Measurements from ENCODE around the gene ACER3. TPM values are rescaled to one million over a fixed set of nuclear protein-coding genes. Genes with fewer than 3 reads are reported as not detected.

Gene ACER3
- total and polyA plus RNA-seq, 2 experiments from 2014 or later, result 17.1 to 18.3 TPM

GRCh38 chr11:76995081-76995576 lies 134.4 kb downstream of the ACER3 start:
- Histone ChIP-seq H3K4me3 (no peak overlapping the region), H3K36me3 (replicated peaks; ENCODE audit: insufficient read depth, low read depth) (no peaks in the 10 kb centered on the region), H3K27me3 (no peaks in the 10 kb centered on the region), H4K20me1 (ENCODE audit: insufficient read depth, poor library complexity, severe bottlenecking) (no peaks in the 10 kb centered on the region), H3K4me2 (no peak overlapping the region), H2AFZ (no peak overlapping the region), H3K79me2 (no peaks in the 10 kb centered on the region), H3K27ac (no peak overlapping the region), H3K9me3 (ENCODE audit: low read depth) (no peaks in the 10 kb centered on the region), H3K4me1 (ENCODE audit: insufficient read depth) (peaks cover 4% of the 10 kb centered on the region), H3K9me2 (replicated peaks; ENCODE audit: insufficient read depth) (no peaks in the 10 kb centered on the region)
- no peak for TF ChIP-seq EZH2phosphoT487 (IDR thresholded peaks at IDR 0.05; ENCODE audit: low read depth, severe bottlenecking, unreplicated experiment)
- no peak for TF ChIP-seq EZH2 (IDR thresholded peaks at IDR 0.05; ENCODE audit: borderline replicate concordance)
- no peak for TF ChIP-seq CTCF (IDR thresholded peaks at IDR 0.05; ENCODE audit: poor library complexity)
- DNase-seq (ENCODE audit: low spot score), result no peak

DNA sequence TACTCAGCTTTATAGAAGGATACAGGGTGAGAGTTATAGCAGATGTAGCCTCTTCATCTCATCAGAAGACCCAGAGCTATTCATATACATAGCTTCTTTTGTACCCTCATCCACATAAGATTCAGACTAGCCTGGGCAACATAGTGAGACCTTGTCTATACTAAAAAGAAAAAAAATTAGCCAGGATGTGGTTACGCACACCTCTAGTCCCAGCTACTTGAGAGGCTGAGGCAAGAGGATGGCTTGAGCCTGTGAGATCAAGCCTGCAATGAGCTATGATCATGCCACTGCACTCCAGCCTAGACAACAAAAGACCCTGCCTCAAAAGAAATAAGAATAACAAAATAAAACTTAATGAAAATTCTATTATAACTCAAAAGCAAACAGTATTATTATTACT lies 136.8 kb downstream of the ACER3 start:
- no peak overlapping the region for H3K27ac ChIP-seq
- H3K9me2 ChIP-seq (replicated peaks; ENCODE audit: insufficient read depth), result no peaks in the 10 kb centered on the region
- 92% methylated on average over 1 of the region's 1 CpG for WGBS (ENCODE audit: low lambda C conversion rate, missing lambda C conversion rate)
- no peaks in the 10 kb centered on the region for H4K20me1 ChIP-seq (ENCODE audit: insufficient read depth, poor library complexity, severe bottlenecking)
- no peaks in the 10 kb centered on the region for H3K36me3 ChIP-seq (replicated peaks; ENCODE audit: insufficient read depth, low read depth)
- H3K4me3 ChIP-seq, result no peak overlapping the region
- H3K4me1 ChIP-seq (ENCODE audit: insufficient read depth), result peaks cover 4% of the 10 kb centered on the region
- H3K27me3 ChIP-seq, result no peaks in the 10 kb centered on the region
- no peaks in the 10 kb centered on the region for H3K9me3 ChIP-seq (ENCODE audit: low read depth)
- no peak for TF ChIP-seq EZH2 (IDR thresholded peaks at IDR 0.05; ENCODE audit: borderline replicate concordance)
- TF ChIP-seq CTCF (IDR thresholded peaks at IDR 0.05; ENCODE audit: poor library complexity), result no peak
- no peak for TF ChIP-seq EZH2phosphoT487 (IDR thresholded peaks at IDR 0.05; ENCODE audit: low read depth, severe bottlenecking, unreplicated experiment)
- no peak for DNase-seq (ENCODE audit: low spot score)
- no peaks in the 10 kb centered on the region for H3K79me2 ChIP-seq
- no peak overlapping the region for H3K4me2 ChIP-seq
- no peak overlapping the region for H2AFZ ChIP-seq

- DNase-seq (ENCODE audit: low spot score), result no peak
- Histone ChIP-seq H3K9me3 (ENCODE audit: low read depth) (no peaks in the 10 kb centered on the region), H3K79me2 (no peaks in the 10 kb centered on the region), H4K20me1 (ENCODE audit: insufficient read depth, poor library complexity, severe bottlenecking) (no peaks in the 10 kb centered on the region), H3K27me3 (no peaks in the 10 kb centered on the region), H3K27ac (no peak overlapping the region), H3K4me2 (no peak overlapping the region), H3K4me1 (ENCODE audit: insufficient read depth) (peaks cover 4% of the 10 kb centered on the region), H3K4me3 (no peak overlapping the region), H2AFZ (no peak overlapping the region), H3K36me3 (replicated peaks; ENCODE audit: insufficient read depth, low read depth) (no peaks in the 10 kb centered on the region), H3K9me2 (replicated peaks; ENCODE audit: insufficient read depth) (no peaks in the 10 kb centered on the region)
- TF ChIP-seq CTCF (IDR thresholded peaks at IDR 0.05; ENCODE audit: poor library complexity) (no peak), EZH2phosphoT487 (IDR thresholded peaks at IDR 0.05; ENCODE audit: low read depth, severe bottlenecking, unreplicated experiment) (no peak), EZH2 (IDR thresholded peaks at IDR 0.05; ENCODE audit: borderline replicate concordance) (no peak)
- 97% methylated on average over 1 of the region's 1 CpG for WGBS (ENCODE audit: low lambda C conversion rate, missing lambda C conversion rate)
Observed at GRCh38 chr11:76999597-76999996, 138.9 kb downstream of the ACER3 start.

- Histone ChIP-seq H3K9me3 (ENCODE audit: low read depth) (no peaks in the 10 kb centered on the region), H3K27me3 (no peaks in the 10 kb centered on the region), H3K4me3 (no peak overlapping the region), H3K27ac (peak overlapping the region; percentile 25), H2AFZ (no peak overlapping the region), H3K9me2 (replicated peaks; ENCODE audit: insufficient read depth) (no peaks in the 10 kb centered on the region), H3K79me2 (no peaks in the 10 kb centered on the region), H3K4me2 (peak overlapping the region; percentile 11), H4K20me1 (ENCODE audit: insufficient read depth, poor library complexity, severe bottlenecking) (no peaks in the 10 kb centered on the region), H3K36me3 (replicated peaks; ENCODE audit: insufficient read depth, low read depth) (no peaks in the 10 kb centered on the region), H3K4me1 (ENCODE audit: insufficient read depth) (no peaks in the 10 kb centered on the region)
- 33% methylated on average over 1 of the region's 1 CpG for WGBS (ENCODE audit: low lambda C conversion rate, missing lambda C conversion rate)
- TF ChIP-seq EZH2phosphoT487 (IDR thresholded peaks at IDR 0.05; ENCODE audit: low read depth, severe bottlenecking, unreplicated experiment), result no peak
- TF ChIP-seq EZH2 (IDR thresholded peaks at IDR 0.05; ENCODE audit: borderline replicate concordance), result no peak
- no peak for TF ChIP-seq CTCF (IDR thresholded peaks at IDR 0.05; ENCODE audit: poor library complexity)
- DNase-seq (ENCODE audit: low spot score), result no peak
Observed at GRCh38 chr11:77001613-77002012, 140.9 kb downstream of the ACER3 start.

Data from hepatocyte (in vitro differentiated cells).